Measurements from ENCODE around the gene KDM5C.
"Not testable (repeated sequence)": the region's sequence is repeated elsewhere in the genome, so short reads cannot be mapped to it uniquely, and the experiment has no call there.

The KDM5C gene

GRCh38 chrX:53190363-53190960 is 34.5 kb downstream of the KDM5C start:
- Mint-ChIP-seq H3K27ac (no peak overlapping the region), H3K36me3 (peaks cover 3% of the 10 kb centered on the region), H3K4me3 (no peak overlapping the region), H3K9me3 (no peaks in the 10 kb centered on the region), H3K27me3 (no peaks in the 10 kb centered on the region), H3K4me1 (no peaks in the 10 kb centered on the region)
- ATAC-seq (ENCODE audit: low read depth) (no peak), DNase-seq (ENCODE audit: low spot score in 2 of 2) (no peak)

DNA sequence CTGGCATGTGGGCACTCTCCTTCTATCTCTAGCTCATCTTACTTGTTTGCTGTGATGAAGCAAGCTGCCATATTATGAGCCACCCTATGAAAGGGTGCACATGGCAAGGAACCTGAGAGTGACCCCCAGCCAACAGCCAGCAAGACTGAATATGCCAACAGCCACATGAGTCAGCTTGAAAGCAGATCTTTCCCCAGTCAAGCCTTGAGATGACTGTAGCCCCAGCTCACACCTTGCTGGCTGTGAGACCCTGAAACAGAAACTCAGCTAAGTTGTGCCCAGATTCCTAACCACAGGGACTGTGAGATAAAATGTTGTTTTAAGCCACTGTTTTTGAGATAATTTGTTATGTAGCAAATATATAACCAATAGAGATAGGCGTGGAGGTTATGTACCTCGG is 36.2 kb downstream of the KDM5C start:
- H3K36me3 Mint-ChIP-seq: peaks cover 2% of the 10 kb centered on the region
- no peaks in the 10 kb centered on the region for H3K9me3 Mint-ChIP-seq
- H3K27me3 Mint-ChIP-seq: no peaks in the 10 kb centered on the region
- DNase-seq (ENCODE audit: low spot score in 2 of 2) (no peak), ATAC-seq (ENCODE audit: low read depth) (no peak)
- H3K27ac Mint-ChIP-seq: no peak overlapping the region
- H3K4me3 Mint-ChIP-seq: no peak overlapping the region
- H3K4me1 Mint-ChIP-seq: no peaks in the 10 kb centered on the region

DNA sequence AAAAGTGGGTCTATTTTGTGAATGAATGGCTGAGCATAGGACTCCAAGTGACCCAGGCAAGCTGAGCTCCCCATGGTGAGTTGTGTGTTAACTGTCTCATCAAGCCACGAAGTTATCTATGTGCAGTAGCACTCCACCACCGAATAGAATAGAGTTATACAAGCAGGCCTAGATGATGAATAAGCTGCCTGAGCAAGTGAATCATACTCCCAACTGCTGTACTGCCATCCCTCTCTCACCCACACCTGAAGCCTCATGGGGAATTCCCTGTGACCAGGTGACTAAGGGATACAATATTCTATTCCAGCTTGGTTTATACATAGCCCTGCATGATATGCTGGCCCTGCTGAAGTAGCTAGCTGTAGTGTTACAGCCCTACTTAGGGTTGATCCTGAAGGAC is 38.7 kb downstream of the KDM5C start:
- Mint-ChIP-seq H3K4me1 (no peaks in the 10 kb centered on the region), H3K36me3 (no peaks in the 10 kb centered on the region), H3K9me3 (no peaks in the 10 kb centered on the region), H3K4me3 (no peak overlapping the region), H3K27me3 (no peaks in the 10 kb centered on the region), H3K27ac (no peak overlapping the region)
- DNase-seq (ENCODE audit: low spot score in 2 of 2) (no peak), ATAC-seq (ENCODE audit: low read depth) (no peak)

- Mint-ChIP-seq H3K4me3 (no peak overlapping the region), H3K27ac (no peak overlapping the region), H3K27me3 (no peaks in the 10 kb centered on the region), H3K36me3 (no peaks in the 10 kb centered on the region), H3K4me1 (no peaks in the 10 kb centered on the region), H3K9me3 (no peaks in the 10 kb centered on the region)
- ATAC-seq (ENCODE audit: low read depth) (no peak), DNase-seq (ENCODE audit: low spot score in 2 of 2) (no peak)
Measured at GRCh38 chrX:53184836-53185235, 40.2 kb downstream of the KDM5C start.

DNA sequence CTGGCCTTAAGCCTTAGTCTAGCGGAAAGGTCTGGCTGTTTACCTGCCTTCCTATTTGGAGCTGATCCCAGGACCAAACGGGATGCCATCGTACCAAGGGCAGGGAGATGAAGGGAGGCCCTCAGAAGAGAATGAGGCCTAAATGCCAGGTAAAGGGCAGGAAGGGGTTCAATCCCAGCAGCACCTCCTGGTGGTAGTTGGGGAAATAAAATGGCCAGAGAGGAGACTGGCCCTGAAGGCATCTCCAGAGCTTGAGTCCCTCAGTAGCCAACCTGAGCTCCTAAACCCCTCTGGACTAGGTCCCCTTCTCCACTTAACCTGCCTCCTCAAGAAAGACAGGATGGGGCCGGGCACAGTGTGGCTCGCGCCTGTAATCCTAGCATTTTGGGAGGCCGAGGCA is 53.7 kb downstream of the KDM5C start:
- no peak for ATAC-seq (ENCODE audit: low read depth)
- peaks cover 11% of the 10 kb centered on the region for H3K36me3 Mint-ChIP-seq
- no peaks in the 10 kb centered on the region for H3K4me1 Mint-ChIP-seq
- peaks cover 4% of the 10 kb centered on the region for H3K9me3 Mint-ChIP-seq
- no peak overlapping the region for H3K4me3 Mint-ChIP-seq
- DNase-seq (ENCODE audit: low spot score in 2 of 2): no peak
- H3K27me3 Mint-ChIP-seq: no peaks in the 10 kb centered on the region
- no peak overlapping the region for H3K27ac Mint-ChIP-seq

DNA sequence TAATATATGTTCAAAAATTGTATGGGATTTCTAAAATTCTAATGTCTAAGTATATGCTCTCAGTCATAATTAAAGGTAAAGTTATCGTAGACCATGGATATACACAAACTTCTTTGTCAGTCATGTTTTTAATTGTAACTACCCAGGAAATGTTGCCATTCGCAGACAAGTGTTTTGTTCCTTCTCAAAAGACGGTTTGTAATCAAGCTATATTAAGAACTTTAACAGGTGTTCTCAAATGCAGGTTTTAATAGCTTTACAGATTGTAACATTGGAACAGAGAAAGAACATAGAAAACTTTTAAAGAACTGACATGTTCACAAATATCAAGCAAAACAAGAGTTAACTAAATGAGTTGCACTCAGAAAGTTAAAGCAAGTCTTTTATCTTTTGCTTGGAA is 58.9 kb downstream of the KDM5C start:
- Mint-ChIP-seq H3K36me3 (peaks cover 6% of the 10 kb centered on the region), H3K4me3 (no peak overlapping the region), H3K27ac (no peak overlapping the region), H3K4me1 (no peaks in the 10 kb centered on the region), H3K9me3 (no peaks in the 10 kb centered on the region), H3K27me3 (no peaks in the 10 kb centered on the region)
- DNase-seq (ENCODE audit: low spot score in 2 of 2): no peak
- no peak for ATAC-seq (ENCODE audit: low read depth)

DNA sequence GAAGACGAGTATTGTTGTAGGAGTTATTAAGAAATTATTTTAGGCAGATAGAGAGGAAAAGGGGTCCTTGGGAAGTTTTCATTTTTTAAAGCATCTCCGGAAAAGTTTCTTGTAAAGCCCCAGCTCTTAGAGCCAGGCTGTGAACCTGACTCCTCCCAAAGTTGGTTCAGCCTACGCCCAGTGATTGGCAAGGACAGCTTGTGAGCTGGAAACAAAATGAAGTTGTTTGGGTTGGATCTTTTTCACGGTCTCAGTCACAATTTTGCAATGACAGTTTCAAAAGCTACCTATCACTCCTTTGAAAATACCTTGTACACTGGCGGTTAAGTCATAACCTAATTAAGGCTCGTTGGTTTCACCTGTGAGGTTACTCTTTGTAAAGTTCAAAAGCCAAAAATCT is 60.4 kb downstream of the KDM5C start:
- not testable (repeated sequence) for DNase-seq (ENCODE audit: low spot score in 2 of 2); H3K4me1 Mint-ChIP-seq; H3K27ac Mint-ChIP-seq; H3K4me3 Mint-ChIP-seq; H3K36me3 Mint-ChIP-seq; H3K9me3 Mint-ChIP-seq; H3K27me3 Mint-ChIP-seq; ATAC-seq (ENCODE audit: low read depth)

DNA sequence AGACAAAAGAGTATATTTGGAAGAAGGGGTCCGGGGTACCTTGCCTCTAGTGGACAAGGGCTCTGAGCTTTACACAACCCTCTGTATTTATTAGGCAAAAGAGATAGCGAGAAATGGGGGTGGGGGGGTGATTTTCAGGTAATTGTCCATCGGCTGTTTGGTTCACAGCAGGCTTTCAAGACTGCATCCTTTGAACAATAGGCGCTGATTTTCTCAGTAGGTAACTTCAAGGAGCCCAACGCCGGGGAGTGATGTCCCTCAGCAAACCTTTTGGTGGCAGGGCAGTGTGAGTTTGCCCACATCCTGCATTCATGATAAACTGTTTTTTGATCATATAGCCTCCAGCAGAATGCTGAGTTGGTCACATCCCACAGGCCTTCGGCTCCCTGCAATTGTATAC is 61.6 kb downstream of the KDM5C start:
- Mint-ChIP-seq H3K27ac (no peak overlapping the region), H3K4me3 (no peak overlapping the region), H3K36me3 (peaks cover 9% of the 10 kb centered on the region), H3K9me3 (no peaks in the 10 kb centered on the region), H3K27me3 (no peaks in the 10 kb centered on the region), H3K4me1 (no peaks in the 10 kb centered on the region)
- ATAC-seq (ENCODE audit: low read depth): no peak
- no peak for DNase-seq (ENCODE audit: low spot score in 2 of 2)

- H3K27ac Mint-ChIP-seq: no peak overlapping the region
- H3K9me3 Mint-ChIP-seq: no peaks in the 10 kb centered on the region
- no peaks in the 10 kb centered on the region for H3K4me1 Mint-ChIP-seq
- H3K27me3 Mint-ChIP-seq: no peaks in the 10 kb centered on the region
- no peak overlapping the region for H3K4me3 Mint-ChIP-seq
- H3K36me3 Mint-ChIP-seq: peaks cover 3% of the 10 kb centered on the region
- ATAC-seq (ENCODE audit: low read depth): no peak
- DNase-seq (ENCODE audit: low spot score in 2 of 2): no peak
Measured at GRCh38 chrX:53160297-53160983, 64.6 kb downstream of the KDM5C start.

- Mint-ChIP-seq H3K4me3 (no peak overlapping the region), H3K27ac (no peak overlapping the region), H3K4me1 (no peaks in the 10 kb centered on the region), H3K36me3 (peaks cover 3% of the 10 kb centered on the region), H3K9me3 (no peaks in the 10 kb centered on the region), H3K27me3 (no peaks in the 10 kb centered on the region)
- DNase-seq (ENCODE audit: low spot score in 2 of 2): no peak
- no peak for ATAC-seq (ENCODE audit: low read depth)
Measured at GRCh38 chrX:53159184-53159583, 65.8 kb downstream of the KDM5C start.

GRCh38 chrX:53156207-53156596 is 68.8 kb downstream of the KDM5C start:
- H3K36me3 Mint-ChIP-seq: peaks cover 5% of the 10 kb centered on the region
- ATAC-seq (ENCODE audit: low read depth) (no peak), DNase-seq (ENCODE audit: low spot score in 2 of 2) (no peak)
- H3K4me1 Mint-ChIP-seq: no peaks in the 10 kb centered on the region
- no peak overlapping the region for H3K27ac Mint-ChIP-seq
- H3K9me3 Mint-ChIP-seq: no peaks in the 10 kb centered on the region
- no peaks in the 10 kb centered on the region for H3K27me3 Mint-ChIP-seq
- no peak overlapping the region for H3K4me3 Mint-ChIP-seq

DNA sequence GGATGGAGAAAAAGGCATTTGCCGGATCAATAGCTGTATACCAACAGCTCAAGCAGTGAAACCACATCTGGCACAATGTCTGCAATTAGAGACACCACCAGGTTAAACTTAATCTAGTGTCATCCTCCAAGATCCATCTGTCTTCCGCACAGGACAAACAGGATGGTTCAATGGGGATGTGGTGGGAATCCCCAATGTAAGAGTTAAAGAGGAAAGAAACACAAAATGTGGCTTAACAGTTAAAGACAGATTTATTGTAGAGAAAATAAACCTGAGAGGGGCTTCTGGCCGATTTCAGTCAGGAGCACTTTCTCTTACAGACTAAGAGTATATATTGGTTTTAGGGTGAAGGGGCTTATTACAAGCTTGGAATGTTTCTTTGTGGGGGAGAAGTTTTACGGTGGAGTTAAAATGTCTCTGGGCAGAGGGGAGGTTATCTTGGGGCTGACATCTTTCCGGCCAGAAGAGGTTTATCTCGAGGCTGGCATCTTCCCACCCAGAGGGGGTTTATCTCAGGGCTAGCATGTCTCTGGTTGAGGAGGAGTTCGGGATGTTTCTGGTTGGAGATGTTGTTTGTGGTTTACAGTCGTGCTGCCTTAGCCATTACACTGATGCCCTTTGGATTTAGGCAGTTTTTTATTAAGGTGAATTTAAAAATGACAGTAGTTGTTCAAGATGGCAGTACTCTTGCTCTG is 69.3 kb downstream of the KDM5C start:
- no peak overlapping the region for H3K27ac Mint-ChIP-seq
- no peak overlapping the region for H3K4me3 Mint-ChIP-seq
- H3K27me3 Mint-ChIP-seq: no peaks in the 10 kb centered on the region
- peaks cover 5% of the 10 kb centered on the region for H3K36me3 Mint-ChIP-seq
- DNase-seq (ENCODE audit: low spot score in 2 of 2): no peak
- no peaks in the 10 kb centered on the region for H3K4me1 Mint-ChIP-seq
- no peak for ATAC-seq (ENCODE audit: low read depth)
- no peaks in the 10 kb centered on the region for H3K9me3 Mint-ChIP-seq

- ATAC-seq (ENCODE audit: low read depth): no peak
- Mint-ChIP-seq H3K27ac (no peak overlapping the region), H3K36me3 (peaks cover 2% of the 10 kb centered on the region), H3K4me1 (no peaks in the 10 kb centered on the region), H3K27me3 (no peaks in the 10 kb centered on the region), H3K9me3 (no peaks in the 10 kb centered on the region), H3K4me3 (no peak overlapping the region)
- no peak for DNase-seq (ENCODE audit: low spot score in 2 of 2)
Measured at GRCh38 chrX:53153581-53153980, 71.4 kb downstream of the KDM5C start.
